ENCODE results near the gene SLC35E3. TPM values are rescaled to one million over a fixed set of nuclear protein-coding genes. Genes with fewer than 3 reads are reported as not detected.

Gene SLC35E3
- total RNA-seq, 1 donor from 2014 or later, result 14.6 TPM

DNA sequence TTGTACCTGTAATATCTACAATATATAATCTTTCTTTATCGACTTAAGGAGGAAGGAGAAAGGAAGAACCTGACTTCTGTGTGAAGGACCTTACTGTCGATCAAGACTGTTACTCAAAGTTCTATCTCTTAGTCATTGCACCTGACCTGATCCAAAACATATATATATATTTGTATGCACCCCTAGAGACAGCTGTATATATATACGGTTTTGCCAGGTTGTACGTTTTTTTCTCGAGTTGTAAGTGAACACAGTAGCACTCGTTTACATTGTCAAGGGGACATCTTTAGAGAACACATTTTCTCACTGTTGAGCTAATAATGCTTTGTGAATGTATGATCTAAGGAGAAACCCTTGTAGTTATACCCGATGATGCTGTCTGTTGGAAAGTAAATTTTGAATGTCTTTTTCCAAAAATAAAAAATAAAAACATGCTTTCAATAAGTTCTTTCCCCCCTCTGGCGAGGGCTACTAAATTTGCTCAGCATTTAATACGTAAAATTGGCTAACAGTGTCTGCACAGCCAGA is 536 bp upstream of the SLC35E3 start:
- peak overlapping the region; percentile 99 for H3K4me3 Mint-ChIP-seq (ENCODE audit: unreplicated experiment)
- Histone ChIP-seq H2AFZ (ENCODE audit: low read depth, low read length) (peak overlapping the region; percentile 86), H3K4me3 (ENCODE audit: insufficient read depth, low read depth, low read length) (peak overlapping the region; percentile 93), H3K79me2 (ENCODE audit: insufficient read depth, low read length) (peaks cover 20% of the 10 kb centered on the region), H3K27me3 (ENCODE audit: insufficient read depth, low read length) (no peaks in the 10 kb centered on the region), H3K4me2 (ENCODE audit: low read length) (peak overlapping the region; percentile 99), H3K36me3 (ENCODE audit: insufficient read depth, low read length) (peaks cover 4% of the 10 kb centered on the region), H3K9ac (ENCODE audit: low read length) (peak overlapping the region; percentile 87), H3K4me1 (ENCODE audit: insufficient read depth, low read length) (peaks cover 8% of the 10 kb centered on the region), H3K9me3 (ENCODE audit: insufficient read depth, low read depth, low read length) (no peaks in the 10 kb centered on the region), H3K27ac (ENCODE audit: low read depth, low read length) (peak overlapping the region; percentile 75), H4K20me1 (ENCODE audit: insufficient read depth, low read length) (no peaks in the 10 kb centered on the region)
- TF ChIP-seq EZH2 (IDR thresholded peaks at IDR 0.05; ENCODE audit: insufficient read depth, low read length), result no peak
- no peak for TF ChIP-seq CTCF (IDR thresholded peaks at IDR 0.05; ENCODE audit: insufficient read depth, low read depth, low read length)
- DNase-seq (ENCODE audit: low read depth) (no peak), FAIRE-seq (no peak)
- H3K27me3 Mint-ChIP-seq (ENCODE audit: low read depth, unreplicated experiment), result no peaks in the 10 kb centered on the region
- no peaks in the 10 kb centered on the region for H3K9me3 Mint-ChIP-seq (ENCODE audit: unreplicated experiment)
- peaks cover 3% of the 10 kb centered on the region for H3K36me3 Mint-ChIP-seq (ENCODE audit: low read depth, unreplicated experiment)
- no peak overlapping the region for H3K27ac Mint-ChIP-seq (ENCODE audit: unreplicated experiment)
- peaks cover 17% of the 10 kb centered on the region for H3K4me1 Mint-ChIP-seq (ENCODE audit: low read depth, unreplicated experiment)

GRCh38 chr12:68746572-68747180 is 700 bp downstream of the SLC35E3 start:
- FAIRE-seq, result no peak
- peak overlapping the region; percentile 99 for H3K4me2 ChIP-seq (ENCODE audit: low read length)
- DNase-seq (ENCODE audit: low read depth), result peak; percentile 45
- peak overlapping the region; percentile 87 for H3K9ac ChIP-seq (ENCODE audit: low read length)
- peak overlapping the region; percentile 75 for H3K27ac ChIP-seq (ENCODE audit: low read depth, low read length)
- H3K4me3 Mint-ChIP-seq (ENCODE audit: unreplicated experiment), result peak overlapping the region; percentile 99
- H3K36me3 Mint-ChIP-seq (ENCODE audit: low read depth, unreplicated experiment), result peaks cover 7% of the 10 kb centered on the region
- no peaks in the 10 kb centered on the region for H3K27me3 ChIP-seq (ENCODE audit: insufficient read depth, low read length)
- H3K36me3 ChIP-seq (ENCODE audit: insufficient read depth, low read length), result peaks cover 2% of the 10 kb centered on the region
- H3K4me3 ChIP-seq (ENCODE audit: insufficient read depth, low read depth, low read length), result peak overlapping the region; percentile 93
- no peaks in the 10 kb centered on the region for H3K9me3 Mint-ChIP-seq (ENCODE audit: unreplicated experiment)
- H3K4me1 ChIP-seq (ENCODE audit: insufficient read depth, low read length), result peaks cover 8% of the 10 kb centered on the region
- H3K27ac Mint-ChIP-seq (ENCODE audit: unreplicated experiment), result peak overlapping the region; percentile 67
- H3K9me3 ChIP-seq (ENCODE audit: insufficient read depth, low read depth, low read length), result no peaks in the 10 kb centered on the region
- H3K79me2 ChIP-seq (ENCODE audit: insufficient read depth, low read length), result peaks cover 20% of the 10 kb centered on the region
- peak overlapping the region; percentile 86 for H2AFZ ChIP-seq (ENCODE audit: low read depth, low read length)
- H3K4me1 Mint-ChIP-seq (ENCODE audit: low read depth, unreplicated experiment), result peaks cover 17% of the 10 kb centered on the region
- TF ChIP-seq CTCF (IDR thresholded peaks at IDR 0.05; ENCODE audit: insufficient read depth, low read depth, low read length), result no peak
- TF ChIP-seq EZH2 (IDR thresholded peaks at IDR 0.05; ENCODE audit: insufficient read depth, low read length), result no peak
- H3K27me3 Mint-ChIP-seq (ENCODE audit: low read depth, unreplicated experiment), result no peaks in the 10 kb centered on the region
- H4K20me1 ChIP-seq (ENCODE audit: insufficient read depth, low read length), result no peaks in the 10 kb centered on the region

GRCh38 chr12:68749443-68749842 is 3.5 kb downstream of the SLC35E3 start:
- FAIRE-seq (no peak), DNase-seq (ENCODE audit: low read depth) (no peak)
- Mint-ChIP-seq H3K27ac (ENCODE audit: unreplicated experiment) (no peak overlapping the region), H3K4me1 (ENCODE audit: low read depth, unreplicated experiment) (peaks cover 13% of the 10 kb centered on the region), H3K27me3 (ENCODE audit: low read depth, unreplicated experiment) (no peaks in the 10 kb centered on the region), H3K9me3 (ENCODE audit: unreplicated experiment) (no peaks in the 10 kb centered on the region), H3K4me3 (ENCODE audit: unreplicated experiment) (no peak overlapping the region), H3K36me3 (ENCODE audit: low read depth, unreplicated experiment) (peaks cover 14% of the 10 kb centered on the region)
- Histone ChIP-seq H3K9me3 (ENCODE audit: insufficient read depth, low read depth, low read length) (no peaks in the 10 kb centered on the region), H3K9ac (ENCODE audit: low read length) (no peak overlapping the region), H3K4me3 (ENCODE audit: insufficient read depth, low read depth, low read length) (no peak overlapping the region), H3K36me3 (ENCODE audit: insufficient read depth, low read length) (no peaks in the 10 kb centered on the region), H3K4me1 (ENCODE audit: insufficient read depth, low read length) (peaks cover 8% of the 10 kb centered on the region), H3K27ac (ENCODE audit: low read depth, low read length) (no peak overlapping the region), H3K27me3 (ENCODE audit: insufficient read depth, low read length) (no peaks in the 10 kb centered on the region), H3K4me2 (ENCODE audit: low read length) (no peak overlapping the region), H3K79me2 (ENCODE audit: insufficient read depth, low read length) (peaks cover 20% of the 10 kb centered on the region), H2AFZ (ENCODE audit: low read depth, low read length) (no peak overlapping the region), H4K20me1 (ENCODE audit: insufficient read depth, low read length) (no peaks in the 10 kb centered on the region)
- no peak for TF ChIP-seq CTCF (IDR thresholded peaks at IDR 0.05; ENCODE audit: insufficient read depth, low read depth, low read length)
- no peak for TF ChIP-seq EZH2 (IDR thresholded peaks at IDR 0.05; ENCODE audit: insufficient read depth, low read length)
